ENCODE data around the gene SYNE2.

DNA sequence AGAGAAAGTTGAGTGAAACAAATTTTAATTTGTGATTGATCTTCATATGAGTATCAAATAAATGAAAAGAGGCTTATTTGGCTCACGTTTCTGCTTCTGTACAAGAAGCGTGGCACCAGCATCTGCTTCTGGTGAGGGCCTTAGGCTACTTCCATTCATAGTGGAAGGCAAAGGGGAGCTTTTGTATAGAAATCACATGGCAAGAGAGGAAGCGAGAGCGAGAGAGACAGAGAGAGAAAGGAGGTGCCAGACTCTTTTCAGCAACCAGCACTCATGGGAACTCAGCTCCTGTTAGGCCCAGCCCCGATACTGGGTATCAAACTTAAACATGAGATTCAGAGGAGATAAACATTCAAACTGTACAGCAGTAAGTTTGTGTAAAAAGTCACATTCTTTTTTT, 121.4 kb downstream of the SYNE2 start:
- TF ChIP-seq, protein P1, sequence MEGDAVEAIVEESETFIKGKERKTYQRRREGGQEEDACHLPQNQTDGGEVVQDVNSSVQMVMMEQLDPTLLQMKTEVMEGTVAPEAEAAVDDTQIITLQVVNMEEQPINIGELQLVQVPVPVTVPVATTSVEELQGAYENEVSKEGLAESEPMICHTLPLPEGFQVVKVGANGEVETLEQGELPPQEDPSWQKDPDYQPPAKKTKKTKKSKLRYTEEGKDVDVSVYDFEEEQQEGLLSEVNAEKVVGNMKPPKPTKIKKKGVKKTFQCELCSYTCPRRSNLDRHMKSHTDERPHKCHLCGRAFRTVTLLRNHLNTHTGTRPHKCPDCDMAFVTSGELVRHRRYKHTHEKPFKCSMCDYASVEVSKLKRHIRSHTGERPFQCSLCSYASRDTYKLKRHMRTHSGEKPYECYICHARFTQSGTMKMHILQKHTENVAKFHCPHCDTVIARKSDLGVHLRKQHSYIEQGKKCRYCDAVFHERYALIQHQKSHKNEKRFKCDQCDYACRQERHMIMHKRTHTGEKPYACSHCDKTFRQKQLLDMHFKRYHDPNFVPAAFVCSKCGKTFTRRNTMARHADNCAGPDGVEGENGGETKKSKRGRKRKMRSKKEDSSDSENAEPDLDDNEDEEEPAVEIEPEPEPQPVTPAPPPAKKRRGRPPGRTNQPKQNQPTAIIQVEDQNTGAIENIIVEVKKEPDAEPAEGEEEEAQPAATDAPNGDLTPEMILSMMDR (conservative IDR thresholded peaks at IDR 0.05): no peak
- TF ChIP-seq EZH2 (IDR thresholded peaks at IDR 0.05; ENCODE audit: low read depth): no peak

Data from PC-9 (cell line).